ENCODE results near the gene SRC. TPM values are rescaled to one million over a fixed set of nuclear protein-coding genes. Genes with fewer than 3 reads are reported as not detected.

The SRC gene
- total and polyA plus RNA-seq, 8 donors, result 37.4 to 93.0 (median 71.5) TPM

DNA sequence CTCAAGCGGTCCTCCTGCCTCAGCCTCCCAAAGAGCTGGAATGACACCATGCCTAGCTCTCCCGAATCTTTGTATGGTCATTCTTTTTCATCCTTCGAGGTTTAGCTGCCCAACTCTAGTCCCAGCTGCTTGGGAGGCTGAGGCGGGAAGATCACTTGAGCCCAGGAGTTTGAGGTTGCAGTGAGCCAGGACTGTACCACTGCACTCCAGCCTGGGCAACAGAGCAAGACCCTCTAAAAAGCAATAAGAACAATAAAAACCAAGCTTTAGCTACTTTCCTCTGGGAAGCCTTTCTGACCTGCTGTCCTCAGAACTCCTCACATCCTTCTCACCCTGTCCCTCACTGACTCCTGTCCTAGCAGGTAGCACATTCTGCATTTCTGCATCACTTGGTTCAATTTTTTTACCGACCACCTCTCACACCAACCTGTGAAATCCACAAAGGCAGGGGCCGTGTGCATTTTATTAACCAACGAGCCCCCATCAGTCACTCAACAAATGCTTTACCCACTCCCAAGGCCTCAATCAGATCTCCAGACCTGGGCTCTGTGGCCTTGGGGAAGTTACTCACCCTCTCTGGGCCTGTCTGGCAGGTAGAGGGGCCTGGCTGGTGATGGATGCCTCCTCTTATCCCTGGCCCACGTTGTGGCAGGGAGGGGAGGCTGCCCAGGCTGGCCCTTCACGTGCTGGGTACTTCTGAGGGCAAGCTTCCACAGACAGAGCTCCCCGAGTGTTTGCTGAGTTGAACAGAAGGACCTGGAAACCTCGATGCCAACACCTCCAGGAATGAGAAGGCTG is 14.7 kb upstream of the SRC start:
- TF ChIP-seq, protein P1, sequence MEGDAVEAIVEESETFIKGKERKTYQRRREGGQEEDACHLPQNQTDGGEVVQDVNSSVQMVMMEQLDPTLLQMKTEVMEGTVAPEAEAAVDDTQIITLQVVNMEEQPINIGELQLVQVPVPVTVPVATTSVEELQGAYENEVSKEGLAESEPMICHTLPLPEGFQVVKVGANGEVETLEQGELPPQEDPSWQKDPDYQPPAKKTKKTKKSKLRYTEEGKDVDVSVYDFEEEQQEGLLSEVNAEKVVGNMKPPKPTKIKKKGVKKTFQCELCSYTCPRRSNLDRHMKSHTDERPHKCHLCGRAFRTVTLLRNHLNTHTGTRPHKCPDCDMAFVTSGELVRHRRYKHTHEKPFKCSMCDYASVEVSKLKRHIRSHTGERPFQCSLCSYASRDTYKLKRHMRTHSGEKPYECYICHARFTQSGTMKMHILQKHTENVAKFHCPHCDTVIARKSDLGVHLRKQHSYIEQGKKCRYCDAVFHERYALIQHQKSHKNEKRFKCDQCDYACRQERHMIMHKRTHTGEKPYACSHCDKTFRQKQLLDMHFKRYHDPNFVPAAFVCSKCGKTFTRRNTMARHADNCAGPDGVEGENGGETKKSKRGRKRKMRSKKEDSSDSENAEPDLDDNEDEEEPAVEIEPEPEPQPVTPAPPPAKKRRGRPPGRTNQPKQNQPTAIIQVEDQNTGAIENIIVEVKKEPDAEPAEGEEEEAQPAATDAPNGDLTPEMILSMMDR (IDR thresholded peaks at IDR 0.05), result no peak
- no peaks in the 10 kb centered on the region for H3K27me3 ChIP-seq
- no peaks in the 10 kb centered on the region for H3K9me3 ChIP-seq
- H3K4me3 ChIP-seq, result no peak overlapping the region
- DNase-seq (peak in 1 of 4 donors; percentile 28), ATAC-seq (peak; percentile 56)
- intact Hi-C loops (cut with DNase I), result no loop called here
- no peak overlapping the region for H3K27ac ChIP-seq
- peaks cover 0 to 7% of the 10 kb centered on the region in 2 donors for H3K4me1 ChIP-seq
- no peaks in the 10 kb centered on the region for H3K36me3 ChIP-seq

DNA sequence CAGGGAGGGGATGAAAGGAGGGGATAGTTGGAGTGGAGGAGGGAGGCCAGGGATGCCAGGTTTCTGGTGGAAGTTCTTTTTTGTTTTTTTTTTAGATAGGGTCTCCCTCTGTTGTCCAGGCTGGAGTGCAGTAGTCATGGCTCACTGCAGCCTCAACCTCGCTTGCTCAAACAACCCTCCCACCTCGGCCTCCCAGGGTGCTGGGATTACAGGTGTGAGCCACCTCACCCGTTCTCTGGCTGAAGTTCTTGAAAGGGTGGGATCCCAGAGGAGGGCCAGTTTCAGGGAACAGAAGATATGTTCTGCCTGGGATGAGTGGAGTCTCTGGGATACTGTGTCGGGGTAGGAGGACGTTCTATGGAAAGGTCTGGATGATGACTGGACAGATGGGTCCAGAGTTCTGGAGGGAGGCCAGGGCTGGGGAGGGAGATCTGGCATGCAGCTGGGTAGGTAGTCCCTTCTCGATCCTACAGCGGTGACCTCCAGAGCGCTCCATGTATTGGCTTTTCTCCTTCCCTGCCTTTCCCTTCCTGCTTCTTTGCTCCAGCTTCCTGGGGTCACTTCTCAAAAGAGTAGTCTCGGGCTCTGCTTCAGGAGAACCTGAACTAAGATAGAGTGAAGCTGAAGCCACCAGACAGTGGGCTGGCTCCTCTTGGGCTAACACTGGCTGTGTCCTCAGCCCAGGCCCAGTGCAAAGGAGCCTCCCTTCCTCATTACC is 12.7 kb upstream of the SRC start:
- TF ChIP-seq, protein P1 (IDR thresholded peaks at IDR 0.05), result no peak
- intact Hi-C loops (cut with DNase I), result no loop called here
- Histone ChIP-seq H3K36me3 (no peaks in the 10 kb centered on the region), H3K4me1 (peaks cover 6 to 23% of the 10 kb centered on the region in 2 donors), H3K4me3 (no peak overlapping the region), H3K9me3 (no peaks in the 10 kb centered on the region), H3K27ac (no peak overlapping the region), H3K27me3 (no peaks in the 10 kb centered on the region)
- DNase-seq (peak in 1 of 4 donors; percentile 39), ATAC-seq (no peak)

DNA sequence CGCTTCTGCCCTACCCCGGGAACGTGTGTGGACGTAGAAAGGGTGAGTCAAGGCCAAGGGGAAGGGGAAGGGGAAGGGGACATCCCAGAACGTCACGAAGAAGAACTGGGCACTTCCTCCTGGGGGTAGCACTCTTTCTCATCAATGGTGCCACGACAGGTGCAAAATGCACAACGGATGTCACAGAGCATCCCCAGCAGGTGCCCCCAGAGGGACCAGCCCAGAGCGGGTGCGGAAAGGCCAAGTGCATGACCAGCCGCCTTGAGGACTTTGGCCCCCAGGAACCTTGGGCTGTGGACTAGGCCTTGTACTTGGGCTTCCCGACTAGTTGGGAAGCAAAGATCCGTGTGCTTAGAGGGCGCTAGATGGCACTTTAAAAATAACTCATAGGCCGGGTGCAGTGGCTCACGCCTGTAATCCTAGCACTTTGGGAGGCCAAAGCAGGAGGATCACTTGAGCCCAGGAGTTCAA is 12.1 kb upstream of the SRC start:
- ATAC-seq (peak; percentile 21), DNase-seq (peak in 1 of 4 donors; percentile 61)
- Histone ChIP-seq H3K27ac (no peak overlapping the region), H3K9me3 (no peaks in the 10 kb centered on the region), H3K4me1 (peaks cover 6 to 23% of the 10 kb centered on the region in 2 donors), H3K4me3 (no peak overlapping the region), H3K27me3 (no peaks in the 10 kb centered on the region), H3K36me3 (no peaks in the 10 kb centered on the region)
- TF ChIP-seq, protein P1 (IDR thresholded peaks at IDR 0.05), result no peak
- intact Hi-C loops (cut with DNase I), result no loop called here

DNA sequence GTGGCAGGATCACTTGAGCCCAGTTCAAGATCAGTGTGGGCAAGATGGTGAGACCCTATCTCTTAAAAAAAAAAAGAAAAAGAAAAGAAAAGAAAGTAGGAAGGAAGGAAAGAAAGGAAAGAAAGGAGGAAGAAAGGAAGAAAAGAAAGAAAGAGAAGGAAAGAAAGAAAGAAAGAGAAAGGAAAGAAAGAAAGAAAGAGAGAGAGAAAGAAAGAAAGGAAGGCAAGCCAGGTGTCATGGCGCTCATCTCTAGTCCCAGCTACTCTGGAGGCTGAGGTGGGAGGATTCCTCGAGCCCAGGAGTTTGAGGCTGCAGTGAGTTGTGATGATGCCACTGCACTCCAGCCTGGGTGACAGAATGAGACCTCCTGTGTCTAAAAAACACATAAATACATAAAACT is 11.5 kb upstream of the SRC start:
- Histone ChIP-seq H3K27ac (no peak overlapping the region), H3K4me1 (peaks cover 6 to 23% of the 10 kb centered on the region in 2 donors), H3K4me3 (no peak overlapping the region), H3K9me3 (no peaks in the 10 kb centered on the region), H3K27me3 (no peaks in the 10 kb centered on the region), H3K36me3 (no peaks in the 10 kb centered on the region)
- TF ChIP-seq, protein P1 (IDR thresholded peaks at IDR 0.05), result no peak
- ATAC-seq (no peak), DNase-seq (peak in 1 of 4 donors; percentile 8)
- intact Hi-C loops (cut with DNase I), result no loop called here
